ENCODE results near the gene CORO7.

CORO7 gene

DNA sequence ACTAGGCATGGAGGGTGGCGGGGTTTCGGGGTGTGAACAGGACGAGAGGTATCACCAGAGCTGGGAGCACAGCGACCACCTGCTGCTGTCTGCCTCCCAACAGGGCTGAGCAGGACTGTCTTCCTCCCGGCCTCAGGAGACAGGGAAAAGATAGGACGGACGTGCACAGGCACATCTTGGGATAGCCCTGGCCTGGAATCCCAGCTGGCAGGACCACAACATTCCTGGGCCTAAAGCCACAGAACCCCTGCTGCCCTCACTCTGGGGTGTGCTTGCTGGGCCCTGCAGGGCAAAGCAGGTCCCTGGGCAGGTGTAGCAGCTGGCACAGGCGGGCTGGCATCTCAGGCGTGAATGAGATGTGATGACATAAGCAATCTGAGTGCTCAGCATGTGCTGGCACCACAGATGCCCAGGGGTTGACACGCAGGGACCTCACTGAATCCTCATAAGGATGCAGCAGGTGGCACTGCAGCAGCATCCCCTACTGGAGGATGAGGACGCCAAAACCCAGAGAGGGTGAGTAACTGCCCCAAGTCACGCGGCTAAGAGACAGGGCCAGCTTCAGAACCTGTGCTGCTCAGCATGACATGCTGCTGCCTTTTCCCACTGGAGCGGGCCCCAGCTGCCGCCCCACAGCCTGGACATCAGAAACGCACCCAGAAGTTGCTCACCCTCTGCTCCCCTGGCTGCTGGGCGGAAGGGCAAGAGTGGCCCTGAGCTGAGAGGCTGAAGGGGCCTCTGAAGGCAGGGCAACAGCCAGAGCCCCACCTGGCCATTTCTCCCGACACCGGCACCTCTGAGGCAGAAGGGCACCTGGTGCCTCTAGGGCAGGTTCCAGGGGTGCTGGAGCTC is 7.1 kb downstream of the CORO7 start:
- TF ChIP-seq EZH2 (IDR thresholded peaks at IDR 0.05) (no peak), FOXP2 (optimal IDR thresholded peaks at IDR 0.05; ENCODE audit: control extremely low read depth, extremely low read length, insufficient read depth) (no peak), POLR2AphosphoS5 (IDR thresholded peaks at IDR 0.05; ENCODE audit: borderline replicate concordance, low read depth, low read length) (no peak)
- H3K4me3 ChIP-seq: no peak overlapping the region
- no peaks in the 10 kb centered on the region for H3K36me3 ChIP-seq (ENCODE audit: insufficient read depth, low read length)
- no peak for DNase-seq (ENCODE audit: low read depth, low spot score)
- H3K27ac ChIP-seq: no peak overlapping the region
- H3K9ac ChIP-seq (ENCODE audit: insufficient read length): no peak overlapping the region
- H3K9me3 ChIP-seq (ENCODE audit: low read depth, low read length): no peaks in the 10 kb centered on the region

- TF ChIP-seq FOXP2 (optimal IDR thresholded peaks at IDR 0.05; ENCODE audit: control extremely low read depth, extremely low read length, insufficient read depth) (no peak), EZH2 (IDR thresholded peaks at IDR 0.05) (no peak), POLR2AphosphoS5 (IDR thresholded peaks at IDR 0.05; ENCODE audit: borderline replicate concordance, low read depth, low read length) (no peak)
- no peaks in the 10 kb centered on the region for H3K36me3 ChIP-seq (ENCODE audit: insufficient read depth, low read length)
- no peak for DNase-seq (ENCODE audit: low read depth, low spot score)
- no peak overlapping the region for H3K9ac ChIP-seq (ENCODE audit: insufficient read length)
- no peak overlapping the region for H3K4me3 ChIP-seq
- H3K27ac ChIP-seq: no peak overlapping the region
- no peaks in the 10 kb centered on the region for H3K9me3 ChIP-seq (ENCODE audit: low read depth, low read length)
Measured at GRCh38 chr16:4408323-4408690, 8.1 kb downstream of the CORO7 start.

DNA sequence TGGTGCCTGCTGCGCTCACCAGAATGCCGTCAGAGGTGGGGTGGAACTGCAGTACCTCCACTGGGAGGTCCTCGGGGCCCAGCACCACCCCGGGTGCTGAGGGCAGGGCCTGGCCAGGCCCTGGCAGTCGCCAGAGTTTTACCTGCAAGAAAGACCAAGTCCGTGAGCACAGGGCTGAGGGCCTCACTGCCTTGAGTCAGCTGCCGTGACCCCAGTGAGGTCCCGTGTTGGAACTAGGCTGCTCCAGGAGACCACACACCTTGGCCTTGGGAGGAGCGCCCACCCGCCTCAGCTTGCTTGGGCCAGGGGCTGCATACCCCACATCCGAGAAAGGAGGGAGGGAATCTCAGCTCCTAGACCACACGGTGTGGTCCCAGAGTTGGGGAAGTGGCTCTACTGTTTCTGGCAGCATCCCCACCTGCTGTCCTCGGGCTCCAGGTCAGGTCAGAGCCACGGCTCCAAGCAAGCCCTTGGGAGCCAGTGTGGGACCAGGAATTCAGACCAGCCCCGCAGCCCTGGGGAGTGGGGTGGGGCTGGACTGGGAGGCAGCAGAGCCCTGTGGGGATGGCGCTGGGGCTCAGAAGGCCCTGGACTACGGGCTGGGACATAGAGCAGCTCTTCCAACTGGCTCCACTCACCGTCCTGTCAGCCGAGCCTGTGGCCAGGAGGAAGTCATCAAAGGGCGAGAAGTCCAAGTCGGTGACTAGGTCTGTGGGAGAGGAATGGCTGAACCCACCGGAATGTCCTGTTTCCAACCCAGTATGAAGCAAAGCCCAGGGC is 8.7 kb downstream of the CORO7 start:
- DNase-seq (ENCODE audit: low read depth, low spot score): no peak
- TF ChIP-seq POLR2AphosphoS5 (IDR thresholded peaks at IDR 0.05; ENCODE audit: borderline replicate concordance, low read depth, low read length): no peak
- TF ChIP-seq FOXP2 (optimal IDR thresholded peaks at IDR 0.05; ENCODE audit: control extremely low read depth, extremely low read length, insufficient read depth): no peak
- no peak for TF ChIP-seq EZH2 (IDR thresholded peaks at IDR 0.05)
- Histone ChIP-seq H3K9ac (ENCODE audit: insufficient read length) (no peak overlapping the region), H3K27ac (no peak overlapping the region), H3K4me3 (no peak overlapping the region), H3K36me3 (ENCODE audit: insufficient read depth, low read length) (no peaks in the 10 kb centered on the region), H3K9me3 (ENCODE audit: low read depth, low read length) (no peaks in the 10 kb centered on the region)

DNA sequence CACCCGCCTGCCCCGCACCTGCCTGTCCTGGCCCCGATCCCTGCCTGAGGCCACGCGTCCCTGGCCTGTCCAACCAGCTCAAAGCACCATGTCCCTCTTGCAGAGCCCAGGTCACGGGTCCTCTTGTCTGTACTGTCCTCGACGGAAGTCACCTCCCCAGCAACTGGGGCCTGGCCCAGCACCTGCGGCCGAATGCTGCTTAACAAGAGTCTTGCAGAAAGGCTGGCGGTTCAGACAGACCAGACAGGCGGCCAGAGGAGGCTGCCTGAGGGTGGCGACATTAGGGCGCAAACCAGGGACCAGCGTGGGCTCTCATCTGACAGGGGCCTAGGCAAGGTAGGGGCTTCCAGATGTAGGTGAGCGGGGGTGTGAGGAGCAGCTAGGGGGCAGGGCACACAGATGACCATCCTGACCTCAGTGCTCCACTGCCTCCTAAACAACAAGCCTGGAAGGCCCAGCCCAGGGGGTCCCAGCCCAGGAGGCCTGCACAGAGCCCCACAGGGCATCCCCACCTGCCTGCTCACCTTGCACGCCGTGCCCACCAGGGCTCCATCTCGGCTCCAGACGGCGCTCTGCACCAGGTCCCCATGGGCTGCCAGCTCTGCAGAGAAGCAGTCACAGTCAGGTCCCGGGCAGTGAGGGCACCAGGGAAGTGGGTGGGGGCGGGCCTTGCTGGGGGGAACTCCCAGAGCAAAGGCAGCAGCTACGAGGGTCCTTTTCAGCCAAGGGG is 11.3 kb downstream of the CORO7 start:
- no peak overlapping the region for H3K4me3 ChIP-seq
- no peak for TF ChIP-seq FOXP2 (optimal IDR thresholded peaks at IDR 0.05; ENCODE audit: control extremely low read depth, extremely low read length, insufficient read depth)
- no peak for TF ChIP-seq POLR2AphosphoS5 (IDR thresholded peaks at IDR 0.05; ENCODE audit: borderline replicate concordance, low read depth, low read length)
- no peak for TF ChIP-seq EZH2 (IDR thresholded peaks at IDR 0.05)
- DNase-seq (ENCODE audit: low read depth, low spot score): no peak
- no peak overlapping the region for H3K9ac ChIP-seq (ENCODE audit: insufficient read length)
- H3K9me3 ChIP-seq (ENCODE audit: low read depth, low read length): no peaks in the 10 kb centered on the region
- no peaks in the 10 kb centered on the region for H3K36me3 ChIP-seq (ENCODE audit: insufficient read depth, low read length)
- H3K27ac ChIP-seq: no peak overlapping the region

GRCh38 chr16:4404247-4404966 is 12.0 kb downstream of the CORO7 start:
- H3K27ac ChIP-seq: no peak overlapping the region
- H3K9me3 ChIP-seq (ENCODE audit: low read depth, low read length): no peaks in the 10 kb centered on the region
- H3K36me3 ChIP-seq (ENCODE audit: insufficient read depth, low read length): no peaks in the 10 kb centered on the region
- no peak overlapping the region for H3K4me3 ChIP-seq
- no peak for DNase-seq (ENCODE audit: low read depth, low spot score)
- no peak overlapping the region for H3K9ac ChIP-seq (ENCODE audit: insufficient read length)
- TF ChIP-seq POLR2AphosphoS5 (IDR thresholded peaks at IDR 0.05; ENCODE audit: borderline replicate concordance, low read depth, low read length) (no peak), FOXP2 (optimal IDR thresholded peaks at IDR 0.05; ENCODE audit: control extremely low read depth, extremely low read length, insufficient read depth) (no peak), EZH2 (IDR thresholded peaks at IDR 0.05) (no peak)

- no peaks in the 10 kb centered on the region for H3K36me3 ChIP-seq (ENCODE audit: insufficient read depth, low read length)
- H3K4me3 ChIP-seq: no peak overlapping the region
- H3K9ac ChIP-seq (ENCODE audit: insufficient read length): no peak overlapping the region
- no peaks in the 10 kb centered on the region for H3K9me3 ChIP-seq (ENCODE audit: low read depth, low read length)
- no peak overlapping the region for H3K27ac ChIP-seq
- no peak for DNase-seq (ENCODE audit: low read depth, low spot score)
- TF ChIP-seq EZH2 (IDR thresholded peaks at IDR 0.05) (no peak), FOXP2 (optimal IDR thresholded peaks at IDR 0.05; ENCODE audit: control extremely low read depth, extremely low read length, insufficient read depth) (no peak), POLR2AphosphoS5 (IDR thresholded peaks at IDR 0.05; ENCODE audit: borderline replicate concordance, low read depth, low read length) (no peak)
Measured at GRCh38 chr16:4403133-4403949, 13.1 kb downstream of the CORO7 start.

GRCh38 chr16:4402439-4403132 is 13.8 kb downstream of the CORO7 start:
- H3K36me3 ChIP-seq (ENCODE audit: insufficient read depth, low read length): no peaks in the 10 kb centered on the region
- no peak overlapping the region for H3K9ac ChIP-seq (ENCODE audit: insufficient read length)
- no peak overlapping the region for H3K4me3 ChIP-seq
- no peak overlapping the region for H3K27ac ChIP-seq
- H3K9me3 ChIP-seq (ENCODE audit: low read depth, low read length): no peaks in the 10 kb centered on the region
- TF ChIP-seq POLR2AphosphoS5 (IDR thresholded peaks at IDR 0.05; ENCODE audit: borderline replicate concordance, low read depth, low read length) (no peak), EZH2 (IDR thresholded peaks at IDR 0.05) (no peak), FOXP2 (optimal IDR thresholded peaks at IDR 0.05; ENCODE audit: control extremely low read depth, extremely low read length, insufficient read depth) (no peak)
- no peak for DNase-seq (ENCODE audit: low read depth, low spot score)

All from SK-N-MC (cell line).